Measurements from ENCODE around the gene ABTB1.

ABTB1 gene

DNA sequence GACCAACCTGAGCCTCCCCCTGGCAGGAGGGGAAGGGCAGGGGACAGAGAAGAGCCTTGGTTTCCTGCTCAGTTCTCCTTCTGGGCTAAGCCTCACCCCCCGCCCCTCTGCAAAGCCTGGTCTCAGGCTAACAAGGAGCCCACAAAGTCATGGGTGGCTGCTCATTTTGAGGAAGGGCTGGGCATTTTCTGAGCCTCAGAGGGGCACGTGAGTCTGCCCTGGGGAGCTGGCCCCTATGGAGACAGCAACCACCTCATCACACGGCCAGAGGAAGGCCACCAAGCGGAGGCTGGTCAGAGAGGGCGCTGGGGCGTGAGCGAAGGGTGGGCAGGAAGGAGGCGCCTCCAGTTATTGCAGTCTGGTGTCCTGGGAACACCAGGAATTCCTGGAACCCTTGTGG, 18.7 kb downstream of the ABTB1 start:
- peak overlapping the region; percentile 15; the same call in 1 of the 2 replicates for H3K27ac ChIP-seq
- TF ChIP-seq, protein P1, sequence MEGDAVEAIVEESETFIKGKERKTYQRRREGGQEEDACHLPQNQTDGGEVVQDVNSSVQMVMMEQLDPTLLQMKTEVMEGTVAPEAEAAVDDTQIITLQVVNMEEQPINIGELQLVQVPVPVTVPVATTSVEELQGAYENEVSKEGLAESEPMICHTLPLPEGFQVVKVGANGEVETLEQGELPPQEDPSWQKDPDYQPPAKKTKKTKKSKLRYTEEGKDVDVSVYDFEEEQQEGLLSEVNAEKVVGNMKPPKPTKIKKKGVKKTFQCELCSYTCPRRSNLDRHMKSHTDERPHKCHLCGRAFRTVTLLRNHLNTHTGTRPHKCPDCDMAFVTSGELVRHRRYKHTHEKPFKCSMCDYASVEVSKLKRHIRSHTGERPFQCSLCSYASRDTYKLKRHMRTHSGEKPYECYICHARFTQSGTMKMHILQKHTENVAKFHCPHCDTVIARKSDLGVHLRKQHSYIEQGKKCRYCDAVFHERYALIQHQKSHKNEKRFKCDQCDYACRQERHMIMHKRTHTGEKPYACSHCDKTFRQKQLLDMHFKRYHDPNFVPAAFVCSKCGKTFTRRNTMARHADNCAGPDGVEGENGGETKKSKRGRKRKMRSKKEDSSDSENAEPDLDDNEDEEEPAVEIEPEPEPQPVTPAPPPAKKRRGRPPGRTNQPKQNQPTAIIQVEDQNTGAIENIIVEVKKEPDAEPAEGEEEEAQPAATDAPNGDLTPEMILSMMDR (conservative IDR thresholded peaks at IDR 0.05), result no peak

DNA sequence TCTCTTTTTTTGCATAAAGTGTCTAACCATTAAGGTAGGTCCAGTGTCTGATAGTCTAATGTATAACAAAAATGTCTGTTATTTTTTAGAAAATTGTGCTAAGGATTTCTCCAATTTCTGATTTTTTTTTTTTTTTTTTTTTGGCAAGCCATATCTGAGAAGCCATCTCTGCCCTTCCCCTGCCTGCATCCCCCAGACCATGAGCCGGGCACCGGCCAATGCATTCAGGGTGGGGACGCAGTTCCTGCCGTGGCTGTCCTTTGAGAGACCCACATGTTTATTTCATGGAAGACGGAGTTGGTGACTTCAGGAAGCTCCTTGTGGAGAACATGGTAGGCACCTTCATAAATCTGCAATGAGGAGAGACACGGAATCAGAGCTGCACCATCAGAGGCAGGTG, 19.2 kb downstream of the ABTB1 start:
- TF ChIP-seq, protein P1 (conservative IDR thresholded peaks at IDR 0.05), result no peak
- H3K27ac ChIP-seq, result no peak overlapping the region

DNA sequence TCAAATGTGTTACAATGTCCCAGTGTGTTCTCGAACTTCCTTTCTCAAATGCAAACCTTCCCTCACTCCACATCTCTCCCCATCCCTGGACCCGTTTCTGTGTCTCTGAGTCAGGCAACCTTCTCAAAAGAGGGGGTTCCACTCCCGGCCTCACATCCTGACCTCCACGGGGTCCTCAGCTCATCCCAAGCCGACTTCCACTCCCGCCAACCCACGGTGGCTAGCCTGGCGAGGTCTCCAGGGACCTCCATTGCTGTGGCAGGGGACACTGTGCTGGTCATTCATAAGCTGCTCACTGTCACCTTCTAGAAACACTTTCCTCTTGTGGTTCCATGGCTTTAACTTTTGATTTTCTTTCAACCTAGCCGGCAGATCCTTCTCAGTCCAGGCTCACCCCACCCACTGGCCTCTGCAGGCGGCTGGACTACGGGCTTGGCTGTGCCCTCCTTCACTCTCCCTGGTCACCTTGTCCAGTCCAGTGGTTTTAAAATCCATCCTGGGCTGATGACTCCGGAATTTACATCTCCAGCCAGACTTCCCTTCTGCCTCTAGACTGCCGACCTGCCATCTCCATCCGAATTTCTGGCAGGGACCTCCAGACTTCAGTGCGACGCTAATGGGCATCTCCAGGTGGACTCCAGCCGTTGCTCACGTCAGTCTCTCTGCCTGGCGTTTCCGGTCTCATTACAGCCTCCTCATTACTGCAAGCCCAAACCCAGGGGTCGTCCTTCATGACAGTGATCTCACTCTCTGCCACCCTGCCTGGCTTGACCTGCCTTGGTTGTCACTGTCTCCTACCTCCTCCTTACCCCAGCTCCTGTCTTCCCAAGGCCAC, 20.0 kb downstream of the ABTB1 start:
- peak overlapping the region; percentile 98; the same call in 1 of the 2 replicates for H3K27ac ChIP-seq
- TF ChIP-seq, protein P1 (conservative IDR thresholded peaks at IDR 0.05), result no peak

GRCh38 chr3:127693336-127693843, 20.6 kb downstream of the ABTB1 start:
- peak overlapping the region; percentile 98; the same call in 1 of the 2 replicates for H3K27ac ChIP-seq
- TF ChIP-seq, protein P1 (conservative IDR thresholded peaks at IDR 0.05), result no peak

DNA sequence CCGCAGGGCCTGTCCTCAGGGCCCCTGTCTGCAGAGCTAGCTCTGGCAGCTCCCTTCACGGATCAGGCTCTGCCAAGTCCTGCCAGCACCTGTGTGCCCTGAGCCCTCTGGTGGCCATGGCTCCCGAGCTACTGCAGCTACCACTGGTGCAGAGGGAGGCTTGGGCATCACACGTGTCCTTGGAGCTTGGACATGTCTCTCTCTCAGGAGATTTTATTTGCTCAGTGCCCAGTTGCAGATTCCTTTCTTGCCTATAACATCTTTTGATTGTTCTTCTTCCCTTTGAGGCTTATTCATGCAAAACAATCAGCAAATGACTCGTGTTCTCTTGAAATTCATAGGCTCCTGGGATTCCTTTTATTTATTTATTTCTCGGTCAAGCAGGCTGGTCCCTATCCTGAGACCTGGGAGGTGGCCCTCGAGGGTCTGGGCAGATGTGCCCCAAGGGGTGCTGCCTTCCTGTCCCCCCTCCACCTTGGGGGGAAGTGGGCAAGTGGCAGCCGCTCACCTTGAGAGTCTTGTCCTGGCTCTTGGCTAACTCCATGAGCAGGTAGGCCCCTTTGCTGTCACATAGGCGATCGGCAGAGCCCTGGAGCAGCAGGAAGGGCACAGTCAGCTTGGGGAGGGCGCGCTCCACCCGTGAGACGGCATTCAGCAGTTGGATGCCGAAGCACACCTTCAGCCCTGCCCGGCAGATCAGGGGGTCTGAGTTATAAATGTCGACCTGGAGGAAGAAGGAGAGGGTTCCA, 21.9 kb downstream of the ABTB1 start:
- peak overlapping the region; percentile 98 for H3K27ac ChIP-seq
- TF ChIP-seq, protein P1 (conservative IDR thresholded peaks at IDR 0.05), result peak; percentile 84

DNA sequence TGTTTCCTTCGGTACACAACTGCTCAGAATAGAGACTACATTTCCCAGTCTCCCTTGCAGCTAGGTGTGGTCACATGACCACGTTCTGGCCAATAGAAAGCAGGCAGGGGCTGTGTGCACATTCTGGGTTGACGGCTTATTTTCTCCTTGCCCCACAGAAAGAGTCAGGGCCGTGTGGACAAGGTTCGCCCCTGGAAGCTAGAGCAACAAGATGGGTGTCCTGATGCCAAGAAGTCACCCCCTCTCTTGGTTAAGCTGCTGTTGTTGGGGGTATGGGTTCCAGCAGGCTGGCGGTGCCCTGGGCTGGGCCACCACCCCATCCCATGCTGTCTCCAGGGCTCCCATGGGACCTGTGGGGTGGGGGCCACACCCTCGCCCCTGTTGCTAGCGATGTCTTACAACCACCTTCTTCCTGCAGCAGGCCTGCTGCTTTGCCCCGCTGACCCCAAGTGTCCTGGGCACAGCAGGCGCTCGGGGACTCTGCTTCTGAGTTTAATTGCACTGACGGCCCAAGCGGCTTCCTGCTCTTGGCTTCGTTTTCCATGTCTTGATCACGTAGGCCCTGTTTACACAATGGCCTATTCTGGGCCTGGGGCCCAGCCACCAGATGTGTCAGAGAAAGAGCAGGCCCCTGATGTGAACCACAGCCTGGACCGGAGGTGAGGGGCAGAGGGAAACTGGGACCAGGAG, 24.9 kb downstream of the ABTB1 start:
- H3K27ac ChIP-seq, result peak overlapping the region; percentile 98
- TF ChIP-seq, protein P1 (conservative IDR thresholded peaks at IDR 0.05), result no peak

DNA sequence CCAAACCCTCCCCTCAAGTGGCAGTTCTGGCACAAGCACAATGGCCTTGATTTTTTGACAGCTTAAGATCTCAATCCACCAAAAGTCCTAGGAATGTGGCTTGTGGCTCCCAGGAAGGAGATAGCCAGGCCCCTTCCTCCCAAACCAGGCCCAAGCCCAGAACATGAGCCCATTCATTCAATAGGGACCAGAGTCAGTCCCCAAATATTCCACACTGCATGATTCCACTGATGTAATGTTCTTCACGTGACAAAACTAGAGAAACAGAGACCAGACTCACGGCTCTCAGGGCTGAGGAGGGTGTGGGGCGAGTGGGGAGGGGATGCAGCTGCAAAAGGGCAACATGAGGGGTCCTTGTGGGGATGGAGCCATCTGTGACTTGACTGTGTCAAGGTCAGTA, 25.5 kb downstream of the ABTB1 start:
- H3K27ac ChIP-seq, result peak overlapping the region; percentile 98
- TF ChIP-seq, protein P1 (conservative IDR thresholded peaks at IDR 0.05), result no peak
